RWPE2 (cell line): Measurements from ENCODE around the gene ZFP57.

Experiments used
- ATAC-seq: fragments of 200-7000 bp; cut with Tn5 transposase; 3 replicates; pipeline ENCODE4 v1.9.1; 2021; ENCODE audit warnings: low read depth
- DNase-seq: peaks from one replicate; pipeline ENCODE4 v3.0.0-alpha.2; 2020; ENCODE audit warnings: low spot score
- H3K27ac ChIP-seq: fragments of 450-650 bp; 2 replicates; pipeline ENCODE4 v1.5.1; 2017; ENCODE audit warnings: mild to moderate bottlenecking; ENCODE audit not compliant: poor library complexity, severe bottlenecking
- H3K27me3 ChIP-seq: fragments of 250-450 bp; sonication (Bioruptor Pico); 2 replicates; pipeline ENCODE4 v1.5.1; 2021; ENCODE audit warnings: mild to moderate bottlenecking, moderate library complexity; ENCODE audit not compliant: insufficient read depth, poor library complexity, severe bottlenecking
- H3K36me3 ChIP-seq: fragments of 250-450 bp; sonication (Bioruptor Pico); 2 replicates; pipeline ENCODE4 v1.5.1; 2020; ENCODE audit warnings: low read depth, mild to moderate bottlenecking, moderate library complexity
- H3K4me1 ChIP-seq: fragments of 250-450 bp; sonication (Bioruptor Pico); 2 replicates; pipeline ENCODE4 v1.5.1; 2021; ENCODE audit warnings: mild to moderate bottlenecking, moderate library complexity; ENCODE audit not compliant: insufficient read depth, poor library complexity, severe bottlenecking
- H3K4me3 ChIP-seq: fragments of 250-450 bp; sonication (Bioruptor Pico); 2 replicates; pipeline ENCODE4 v1.5.1; 2021; ENCODE audit warnings: mild to moderate bottlenecking, moderate library complexity; ENCODE audit not compliant: severe bottlenecking
- H3K9me3 ChIP-seq: fragments of 250-450 bp; sonication (Bioruptor Pico); 2 replicates; pipeline ENCODE4 v1.5.1; 2021; ENCODE audit warnings: mild to moderate bottlenecking, moderate library complexity; ENCODE audit not compliant: severe bottlenecking
- CTCF ChIP-seq: fragments of 450-650 bp; IDR thresholded peaks from one replicate; pipeline ENCODE4 v1.5.1; 2017; ENCODE audit warnings: mild to moderate bottlenecking, moderate library complexity; ENCODE audit not compliant: poor library complexity, severe bottlenecking

The ZFP57 gene

GRCh38 chr6:29727637-29728036 lies 46.7 kb upstream of the ZFP57 start:
- no peak overlapping the region for H3K27ac ChIP-seq
- H3K4me1 ChIP-seq, result no peaks in the 10 kb centered on the region
- no peak overlapping the region for H3K4me3 ChIP-seq
- ATAC-seq (no peak), DNase-seq (no peak)
- no peaks in the 10 kb centered on the region for H3K9me3 ChIP-seq
- peaks cover 4% of the 10 kb centered on the region for H3K36me3 ChIP-seq
- no peak for TF ChIP-seq CTCF
- no peaks in the 10 kb centered on the region for H3K27me3 ChIP-seq

- H3K4me3 ChIP-seq, result no peak overlapping the region
- no peak for TF ChIP-seq CTCF
- H3K4me1 ChIP-seq, result no peaks in the 10 kb centered on the region
- no peak for DNase-seq
- H3K27ac ChIP-seq, result no peak overlapping the region
- peaks cover 4% of the 10 kb centered on the region for H3K36me3 ChIP-seq
- no peaks in the 10 kb centered on the region for H3K27me3 ChIP-seq
- H3K9me3 ChIP-seq, result no peaks in the 10 kb centered on the region
- no peak for ATAC-seq
Observed at GRCh38 chr6:29726571-29727194, 45.7 kb upstream of the ZFP57 start.

- Histone ChIP-seq H3K4me1 (no peaks in the 10 kb centered on the region), H3K36me3 (peaks cover 4% of the 10 kb centered on the region), H3K27me3 (no peaks in the 10 kb centered on the region), H3K9me3 (no peaks in the 10 kb centered on the region), H3K4me3 (no peak overlapping the region), H3K27ac (no peak overlapping the region)
- ATAC-seq, result no peak
- no peak for DNase-seq
- TF ChIP-seq CTCF, result no peak
Observed at GRCh38 chr6:29726001-29726400, 45.0 kb upstream of the ZFP57 start.

DNA sequence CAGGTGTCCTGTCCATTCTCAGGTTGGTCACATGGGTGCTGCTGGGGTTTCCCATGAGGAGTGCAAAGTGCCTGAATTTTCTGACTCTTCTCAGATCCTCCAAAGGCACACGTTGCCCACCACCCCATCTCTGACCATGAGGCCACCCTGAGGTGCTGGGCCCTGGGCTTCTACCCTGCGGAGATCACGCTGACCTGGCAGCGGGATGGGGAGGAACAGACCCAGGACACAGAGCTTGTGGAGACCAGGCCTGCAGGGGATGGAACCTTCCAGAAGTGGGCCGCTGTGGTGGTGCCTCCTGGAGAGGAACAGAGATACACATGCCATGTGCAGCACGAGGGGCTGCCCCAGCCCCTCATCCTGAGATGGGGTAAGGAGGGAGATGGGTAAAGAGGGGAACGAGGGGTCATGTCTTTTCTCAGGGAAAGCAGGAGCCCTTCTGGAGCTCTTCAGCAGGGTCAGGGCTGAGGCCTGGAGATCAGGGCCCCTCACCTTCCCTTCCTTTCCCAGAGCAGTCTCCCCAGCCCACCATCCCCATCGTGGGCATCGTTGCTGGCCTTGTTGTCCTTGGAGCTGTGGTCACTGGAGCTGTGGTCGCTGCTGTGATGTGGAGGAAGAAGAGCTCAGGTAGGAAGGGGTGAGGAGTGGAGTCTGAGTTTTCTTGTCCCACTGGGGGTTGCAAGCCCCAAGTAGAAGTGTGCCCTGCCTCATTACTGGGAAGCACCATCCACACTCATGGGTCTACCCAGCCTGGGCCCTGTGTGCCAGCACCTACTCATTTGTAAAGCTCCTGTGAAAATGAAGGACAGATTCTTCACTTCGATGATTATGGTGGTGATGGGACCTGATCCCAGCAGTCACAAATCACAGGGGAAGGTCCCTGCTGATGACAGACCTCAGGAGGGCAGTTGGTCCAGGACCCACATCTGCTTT lies 44.3 kb upstream of the ZFP57 start:
- no peaks in the 10 kb centered on the region for H3K9me3 ChIP-seq
- peaks cover 4% of the 10 kb centered on the region for H3K36me3 ChIP-seq
- ATAC-seq, result no peak
- H3K27ac ChIP-seq, result no peak overlapping the region
- H3K27me3 ChIP-seq, result no peaks in the 10 kb centered on the region
- no peak for TF ChIP-seq CTCF
- H3K4me3 ChIP-seq, result no peak overlapping the region
- H3K4me1 ChIP-seq, result no peaks in the 10 kb centered on the region
- no peak for DNase-seq
